Stimulated activated effector memory CD8-positive, alpha-beta T cell treated with anti-CD3 and anti-CD28 coated beads, Interleukin-12 subunit alpha, Interleukin-12 subunit beta, amount 100 ng/mL, for 72 hours (primary cell): Measurements from ENCODE around the gene BCLAF1.

Experiments
- ATAC-seq: fragments of 150-1000 bp; cut with Tn5 transposase; 2 replicates; pipeline ENCODE4 v1.10.0; 2021
- DNase-seq, 2 donors: peaks; one replicate each; pipeline ENCODE4 v3.0.0; 2021 to 2022; ENCODE audit warnings: low spot score in 2 of 2
- H3K27ac Mint-ChIP-seq: one replicate; pipeline ENCODE4 v1.8.0; 2022; ENCODE audit warnings: mild to moderate bottlenecking, mixed read lengths
- H3K36me3 Mint-ChIP-seq: one replicate; pipeline ENCODE4 v1.8.0; 2022; ENCODE audit warnings: mild to moderate bottlenecking, mixed read lengths
- H3K4me1 Mint-ChIP-seq: one replicate; pipeline ENCODE4 v1.8.0; 2022; ENCODE audit warnings: mixed read lengths
- H3K4me3 Mint-ChIP-seq: one replicate; pipeline ENCODE4 v1.8.0; 2022; ENCODE audit warnings: mild to moderate bottlenecking, mixed read lengths
- H3K9me3 Mint-ChIP-seq: one replicate; pipeline ENCODE4 v1.8.0; 2022; ENCODE audit warnings: mixed read lengths

Gene BCLAF1

DNA sequence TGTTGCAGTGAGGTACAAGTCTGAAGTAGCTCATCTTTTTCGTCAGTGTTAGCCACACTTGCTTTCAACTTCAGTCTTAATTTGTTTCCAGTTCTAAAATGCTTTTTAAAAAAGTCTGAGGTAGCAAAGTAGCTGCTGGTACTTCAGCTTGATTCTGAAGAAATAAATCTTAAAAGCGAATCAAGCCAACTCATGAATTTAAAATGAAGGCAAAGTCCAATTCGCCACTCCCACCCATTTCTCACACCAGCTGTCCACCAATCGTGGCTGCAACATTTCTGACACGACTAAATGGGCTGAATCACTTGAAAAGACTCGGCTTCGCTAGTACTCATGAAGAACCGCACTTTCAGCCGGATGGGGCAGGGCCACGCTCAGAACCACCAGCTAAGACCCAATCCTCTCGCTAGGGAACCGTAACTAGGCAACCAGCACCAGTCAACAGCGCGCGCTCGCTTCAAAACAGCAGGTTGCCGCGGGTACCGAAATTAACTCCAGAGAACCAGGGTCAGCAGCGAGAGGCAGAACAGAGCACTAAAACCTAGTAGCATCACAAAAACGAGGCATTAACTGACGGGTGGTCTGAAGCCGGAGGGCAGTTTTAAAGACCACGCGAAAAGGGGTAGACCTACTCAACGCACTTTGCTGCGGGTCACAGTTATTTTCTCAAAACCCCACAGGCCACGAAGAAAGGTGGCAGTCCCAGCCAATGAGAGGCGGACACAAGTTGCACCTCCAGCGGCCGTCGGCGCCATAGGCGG is 900 bp downstream of the BCLAF1 start:
- ATAC-seq, result peak; percentile 79

DNA sequence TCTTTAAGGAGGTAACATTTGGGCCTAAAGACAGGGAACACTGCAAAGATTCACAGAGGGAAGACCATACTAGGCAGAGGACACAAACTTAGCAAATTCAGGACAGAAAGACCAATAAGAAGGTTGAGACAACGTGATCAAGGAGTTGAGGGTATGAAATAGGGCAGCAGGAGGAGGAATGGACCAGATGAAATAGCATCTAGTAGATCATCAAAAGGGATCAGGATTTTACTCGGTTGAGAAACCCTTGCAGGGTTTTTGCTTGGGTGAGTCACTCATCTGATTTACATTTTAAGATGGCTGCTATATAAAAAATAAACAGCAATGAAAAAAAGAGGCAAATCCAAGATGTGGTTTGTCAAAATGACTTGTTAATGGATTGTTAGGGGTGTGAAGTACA is 4.7 kb downstream of the BCLAF1 start:
- H3K4me1 Mint-ChIP-seq, result peaks cover 72% of the 10 kb centered on the region
- no peaks in the 10 kb centered on the region for H3K9me3 Mint-ChIP-seq
- peak overlapping the region; percentile 99 for H3K4me3 Mint-ChIP-seq
- H3K27ac Mint-ChIP-seq, result peak overlapping the region; percentile 67
- H3K36me3 Mint-ChIP-seq, result peaks cover 91% of the 10 kb centered on the region
- DNase-seq, result no peak
- ATAC-seq, result no peak

More for the DNA sequence above, 900 bp downstream of the BCLAF1 start:
- H3K9me3 Mint-ChIP-seq, result no peaks in the 10 kb centered on the region
- H3K36me3 Mint-ChIP-seq, result peaks cover 65% of the 10 kb centered on the region
- H3K4me3 Mint-ChIP-seq, result peak overlapping the region; percentile 99
- peak overlapping the region; percentile 100 for H3K27ac Mint-ChIP-seq
- H3K4me1 Mint-ChIP-seq, result peaks cover 57% of the 10 kb centered on the region
- DNase-seq, result peak; percentile 63 to 90

DNA sequence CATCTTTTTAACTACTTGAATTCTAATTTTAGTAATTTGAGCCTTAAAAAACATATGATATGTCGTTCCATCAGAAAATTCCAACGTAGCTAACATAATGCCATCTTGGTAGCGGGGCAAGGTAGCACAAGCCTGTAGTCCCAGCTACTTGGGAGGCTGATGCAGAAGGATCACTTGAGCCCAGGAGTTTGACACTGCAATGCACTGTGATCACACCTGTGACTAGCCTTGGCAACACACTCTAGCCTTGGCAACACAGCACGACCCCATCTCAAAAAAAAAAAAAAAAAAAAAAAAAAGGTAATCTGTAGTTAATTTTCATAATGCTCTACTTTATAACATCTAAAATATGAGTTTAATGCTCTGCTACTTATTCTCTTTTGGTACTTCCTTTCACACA is 6.7 kb downstream of the BCLAF1 start:
- Mint-ChIP-seq H3K4me3 (peak overlapping the region; percentile 99), H3K36me3 (peaks cover 91% of the 10 kb centered on the region), H3K27ac (peak overlapping the region; percentile 69), H3K4me1 (peaks cover 62% of the 10 kb centered on the region), H3K9me3 (no peaks in the 10 kb centered on the region)
- DNase-seq (no peak), ATAC-seq (no peak)

DNA sequence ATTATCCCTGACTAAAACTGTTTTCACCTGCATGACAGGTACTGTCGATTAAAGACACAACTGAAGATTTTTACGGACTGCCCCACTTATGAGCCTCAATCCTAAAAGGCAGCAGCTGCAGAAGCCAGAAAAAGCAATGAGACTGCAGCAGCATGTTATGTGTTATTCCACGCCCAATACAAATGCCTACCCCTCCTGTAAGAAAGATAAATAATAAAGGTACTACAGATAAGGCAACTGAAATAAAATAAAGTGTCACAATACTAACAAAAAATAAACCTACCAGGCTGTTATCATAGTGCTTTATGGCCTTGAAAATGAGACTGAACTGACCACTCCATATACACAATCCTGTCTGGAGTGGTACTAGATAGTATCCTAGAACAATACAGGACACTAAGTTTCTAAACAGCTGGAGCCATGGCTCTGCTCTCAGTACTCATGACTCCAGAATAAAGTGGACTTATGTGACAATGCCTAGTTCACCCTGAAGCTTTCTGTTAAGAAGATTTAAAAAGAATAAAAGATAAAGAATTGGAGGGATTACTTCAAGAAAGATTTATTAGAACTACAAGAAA is 9.5 kb downstream of the BCLAF1 start:
- Mint-ChIP-seq H3K4me3 (no peak overlapping the region), H3K4me1 (peaks cover 50% of the 10 kb centered on the region), H3K27ac (no peak overlapping the region), H3K9me3 (no peaks in the 10 kb centered on the region), H3K36me3 (peaks cover 96% of the 10 kb centered on the region)
- DNase-seq (no peak), ATAC-seq (no peak)

DNA sequence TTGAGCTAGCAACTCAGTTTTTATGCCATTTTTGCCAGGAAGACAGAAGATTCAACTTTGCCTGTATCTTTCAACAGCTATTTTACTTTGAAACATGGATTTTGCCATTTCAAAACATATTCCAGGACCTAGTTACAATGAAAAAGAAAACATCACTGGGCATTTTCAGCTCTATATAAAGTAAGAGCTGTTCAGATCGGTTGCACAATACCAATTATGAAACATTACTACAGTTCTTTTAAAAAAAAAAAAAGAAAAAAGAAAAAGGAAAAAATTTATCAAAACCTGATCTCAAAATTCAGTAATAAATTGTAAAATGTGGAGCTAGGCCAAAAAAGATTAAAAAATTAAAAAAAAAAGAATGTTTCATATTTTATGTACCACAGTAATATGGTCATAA is 15.6 kb downstream of the BCLAF1 start:
- Mint-ChIP-seq H3K9me3 (no peaks in the 10 kb centered on the region), H3K36me3 (peaks cover 100% of the 10 kb centered on the region), H3K4me1 (peaks cover 20% of the 10 kb centered on the region), H3K27ac (no peak overlapping the region), H3K4me3 (no peak overlapping the region)
- no peak for ATAC-seq
- no peak for DNase-seq

DNA sequence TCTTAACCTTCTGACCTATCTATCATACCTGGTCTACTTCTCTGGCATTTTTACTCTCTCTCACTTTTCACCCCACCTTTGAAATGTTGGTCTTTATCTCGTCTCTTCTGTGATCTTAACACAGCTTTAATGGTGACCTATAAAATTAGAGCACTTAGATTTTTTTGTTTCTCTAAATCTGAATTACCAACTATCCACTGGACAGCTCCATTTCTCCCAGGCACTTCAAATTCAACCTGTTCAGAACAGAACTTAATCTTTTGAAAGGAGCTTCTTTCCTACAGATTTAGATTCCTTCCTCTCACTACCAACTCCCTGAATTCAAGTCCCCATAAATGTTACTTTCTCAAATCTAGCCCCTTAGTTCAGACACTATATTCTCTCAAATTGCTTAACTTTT is 24.5 kb downstream of the BCLAF1 start:
- H3K36me3 Mint-ChIP-seq, result peaks cover 100% of the 10 kb centered on the region

DNA sequence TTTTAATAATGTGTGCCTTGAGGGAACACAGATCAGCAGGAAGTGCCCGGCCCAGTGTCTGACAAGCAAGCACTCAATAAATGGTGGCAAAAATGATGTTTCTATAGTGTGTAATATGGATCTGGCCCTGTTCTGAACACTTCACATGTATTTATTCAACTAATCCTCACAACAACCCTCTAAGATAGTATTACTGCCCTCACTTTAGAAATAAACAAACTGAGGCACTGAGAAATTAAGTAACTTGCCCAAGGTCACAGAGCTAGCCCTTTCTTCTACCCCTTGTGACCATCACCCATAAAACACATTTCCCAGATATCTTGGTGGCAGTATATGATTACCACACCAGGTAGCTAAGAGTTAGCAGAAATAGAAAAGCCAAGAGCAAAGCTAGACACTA is 26.7 kb downstream of the BCLAF1 start:
- H3K4me3 Mint-ChIP-seq, result no peak overlapping the region
- H3K36me3 Mint-ChIP-seq, result peaks cover 100% of the 10 kb centered on the region
- no peaks in the 10 kb centered on the region for H3K9me3 Mint-ChIP-seq
- peaks cover 14% of the 10 kb centered on the region for H3K4me1 Mint-ChIP-seq
- DNase-seq (no peak), ATAC-seq (no peak)
- H3K27ac Mint-ChIP-seq, result no peak overlapping the region

More for the DNA sequence above, 24.5 kb downstream of the BCLAF1 start:
- ATAC-seq, result no peak
- Mint-ChIP-seq H3K4me1 (peaks cover 14% of the 10 kb centered on the region), H3K27ac (peak overlapping the region; percentile 35), H3K9me3 (no peaks in the 10 kb centered on the region), H3K4me3 (no peak overlapping the region)
- no peak for DNase-seq

DNA sequence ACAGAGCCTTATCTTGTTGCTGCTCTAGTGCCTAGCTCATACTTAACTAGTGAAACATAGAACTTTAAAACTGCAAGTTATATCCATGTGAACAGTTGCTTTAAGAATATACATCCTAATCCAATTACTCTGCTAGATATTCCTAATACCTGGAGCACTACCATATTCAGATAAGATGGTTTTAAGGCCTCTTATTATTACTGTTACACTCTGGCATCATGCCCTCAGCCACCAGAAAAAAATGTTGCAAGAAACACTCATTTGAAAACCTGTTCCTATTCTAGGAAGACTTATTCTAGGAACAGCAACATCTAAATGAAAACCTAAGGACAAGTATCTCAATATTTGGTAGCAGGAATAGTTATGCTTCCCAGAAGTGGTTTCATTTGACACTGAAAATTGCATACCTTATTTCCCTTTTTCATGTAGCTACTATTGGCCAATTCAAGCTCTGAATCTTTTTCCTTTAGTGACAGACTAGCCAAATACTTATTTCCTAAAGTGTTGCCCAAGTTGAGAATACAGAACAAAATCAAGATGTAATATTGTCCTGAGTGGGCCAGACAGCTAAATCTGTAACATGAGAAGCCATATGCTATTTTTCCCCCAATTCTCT is 34.7 kb downstream of the BCLAF1 start:
- peak overlapping the region; percentile 11 for H3K27ac Mint-ChIP-seq
- DNase-seq, result no peak
- H3K4me1 Mint-ChIP-seq, result peaks cover 31% of the 10 kb centered on the region
- H3K36me3 Mint-ChIP-seq, result peaks cover 88% of the 10 kb centered on the region
- no peaks in the 10 kb centered on the region for H3K9me3 Mint-ChIP-seq
- no peak for ATAC-seq
- no peak overlapping the region for H3K4me3 Mint-ChIP-seq

DNA sequence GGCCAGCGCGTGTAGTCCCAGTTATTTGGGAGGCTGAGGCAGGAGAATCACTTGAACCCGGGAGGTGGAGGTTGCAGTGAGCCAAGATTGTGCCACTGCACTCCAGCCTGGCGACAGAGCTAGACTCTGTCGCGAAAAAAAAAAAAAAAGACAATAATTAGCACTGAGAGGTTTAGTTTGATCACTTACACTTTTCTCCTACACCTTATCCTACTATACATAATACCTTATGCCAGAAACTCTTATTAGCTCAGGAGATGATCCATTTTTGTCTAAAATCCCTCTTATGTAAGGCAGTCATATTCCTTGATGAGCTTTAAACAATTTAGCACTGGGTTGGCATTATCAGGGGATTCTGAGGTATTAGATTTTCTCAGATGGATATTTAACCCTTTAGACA is 35.9 kb downstream of the BCLAF1 start:
- Mint-ChIP-seq H3K36me3 (peaks cover 84% of the 10 kb centered on the region), H3K27ac (no peak overlapping the region), H3K9me3 (no peaks in the 10 kb centered on the region), H3K4me1 (peaks cover 43% of the 10 kb centered on the region), H3K4me3 (no peak overlapping the region)
- ATAC-seq (no peak), DNase-seq (no peak)

DNA sequence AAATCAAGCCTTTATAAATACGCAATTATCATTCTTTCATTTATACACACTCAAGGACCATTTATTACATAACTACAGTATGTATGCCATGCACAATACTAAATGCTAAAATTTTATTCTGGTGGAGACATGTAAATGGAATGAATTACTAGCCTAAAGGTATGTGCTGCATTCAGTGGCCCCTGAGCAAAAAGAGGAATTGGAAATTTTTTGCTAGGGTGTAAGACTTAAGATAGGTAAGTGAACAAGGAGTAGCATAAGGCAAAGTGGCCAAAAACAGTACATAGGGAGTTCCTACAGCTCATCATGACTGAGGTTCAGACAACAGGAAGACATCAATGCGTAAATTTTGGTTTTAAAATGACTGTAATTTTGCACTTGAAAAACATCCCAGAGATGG is 37.2 kb downstream of the BCLAF1 start:
- Mint-ChIP-seq H3K4me1 (peaks cover 49% of the 10 kb centered on the region), H3K9me3 (no peaks in the 10 kb centered on the region), H3K4me3 (no peak overlapping the region), H3K36me3 (peaks cover 79% of the 10 kb centered on the region), H3K27ac (no peak overlapping the region)
- no peak for DNase-seq
- ATAC-seq, result no peak

DNA sequence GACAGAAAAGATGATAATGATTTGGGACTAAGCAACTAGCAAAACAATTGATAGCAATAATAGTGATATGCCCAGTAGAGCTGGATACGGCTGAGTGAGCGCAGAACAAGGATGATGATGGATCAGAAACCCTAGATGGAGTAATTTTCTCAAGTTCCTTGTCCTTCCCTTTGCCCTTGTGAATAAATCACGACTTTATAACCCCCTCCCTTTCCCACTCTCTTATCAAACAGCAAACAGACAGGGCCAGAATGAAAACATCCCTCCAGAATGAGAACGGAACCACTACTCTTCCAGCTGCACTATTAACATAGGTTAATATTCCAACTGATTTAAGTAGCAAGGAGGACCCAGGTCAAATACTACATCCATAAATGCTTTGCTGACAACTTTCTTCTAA is 38.3 kb downstream of the BCLAF1 start:
- peaks cover 52% of the 10 kb centered on the region for H3K4me1 Mint-ChIP-seq
- H3K36me3 Mint-ChIP-seq, result peaks cover 79% of the 10 kb centered on the region
- no peak overlapping the region for H3K27ac Mint-ChIP-seq
- no peaks in the 10 kb centered on the region for H3K9me3 Mint-ChIP-seq
- peak overlapping the region; percentile 97 for H3K4me3 Mint-ChIP-seq
- no peak for DNase-seq
- no peak for ATAC-seq

DNA sequence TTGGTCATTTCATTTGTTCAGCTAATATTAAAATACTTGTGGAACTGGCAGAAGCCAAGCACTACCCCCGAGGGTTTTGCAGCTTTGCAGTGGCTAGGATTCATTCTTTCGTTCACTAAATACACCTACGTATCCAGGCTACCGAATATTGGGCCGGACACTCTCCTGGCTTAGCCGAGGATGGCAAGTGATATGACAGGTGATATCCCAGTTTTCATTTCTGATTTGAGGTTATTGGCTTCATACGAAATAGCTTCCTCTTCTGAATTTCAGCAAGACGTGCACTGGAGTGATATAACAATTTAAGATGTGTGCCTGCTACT is 39.0 kb downstream of the BCLAF1 start:
- Mint-ChIP-seq H3K9me3 (no peaks in the 10 kb centered on the region), H3K27ac (peak overlapping the region; percentile 97), H3K4me3 (peak overlapping the region; percentile 97), H3K4me1 (peaks cover 52% of the 10 kb centered on the region), H3K36me3 (peaks cover 71% of the 10 kb centered on the region)
- ATAC-seq (peak; percentile 3), DNase-seq (no peak)

DNA sequence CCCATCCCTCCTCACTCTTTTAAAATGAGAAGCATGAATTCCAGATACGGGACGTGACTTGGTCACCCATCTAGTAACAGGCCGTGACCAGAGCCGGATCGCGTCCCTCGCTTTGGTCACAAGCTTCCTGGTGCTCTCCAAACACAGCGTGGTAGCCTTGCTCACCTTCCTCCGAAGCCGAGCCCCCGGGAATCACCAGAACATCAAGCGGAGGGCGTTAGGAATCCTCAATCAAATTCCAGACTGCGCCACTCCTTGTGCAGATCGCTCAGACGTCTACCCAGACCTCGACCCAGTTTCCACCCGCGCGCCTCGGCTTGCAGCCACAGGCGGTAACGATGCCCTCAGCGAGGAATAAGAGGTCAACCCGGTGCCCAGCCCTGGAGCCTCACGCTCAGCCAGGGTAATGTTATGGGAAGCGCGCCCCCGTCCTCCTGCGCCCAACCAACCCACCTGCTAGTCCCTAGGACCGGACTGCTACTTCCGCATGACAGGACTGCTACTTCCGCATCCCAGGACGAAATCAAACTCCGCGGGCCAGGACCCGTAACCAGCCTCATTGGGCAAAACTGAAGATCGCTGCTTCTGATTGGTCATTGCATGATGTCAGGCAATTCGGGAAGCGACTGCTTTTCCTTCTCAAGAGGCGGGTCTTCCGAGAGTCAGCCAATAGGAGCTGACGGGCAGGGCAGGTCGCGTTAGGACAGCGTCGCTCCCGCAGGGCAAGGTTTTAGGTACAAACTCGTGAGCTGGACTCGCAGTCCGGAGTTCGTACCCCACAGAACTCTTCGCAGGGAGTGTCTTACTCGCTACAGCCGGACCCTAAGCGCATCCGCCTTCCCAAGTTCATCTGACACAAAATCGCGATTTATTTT is 39.6 kb downstream of the BCLAF1 start, which contains the start of gene MTFR2:
Gene MTFR2, minus strand, starts transcription at position 501 of the 875 bp plus-strand sequence. CDS start 1,212 bp downstream, outside the sequence.
- ATAC-seq (peak; percentile 97), DNase-seq (peak; percentile 72 to 94)
- Mint-ChIP-seq H3K9me3 (no peaks in the 10 kb centered on the region), H3K4me1 (peaks cover 52% of the 10 kb centered on the region), H3K27ac (peak within 1 kb of the TSS; percentile 97), H3K36me3 (peaks cover 70% of the 10 kb centered on the region), H3K4me3 (peak within 1 kb of the TSS; percentile 97)

DNA sequence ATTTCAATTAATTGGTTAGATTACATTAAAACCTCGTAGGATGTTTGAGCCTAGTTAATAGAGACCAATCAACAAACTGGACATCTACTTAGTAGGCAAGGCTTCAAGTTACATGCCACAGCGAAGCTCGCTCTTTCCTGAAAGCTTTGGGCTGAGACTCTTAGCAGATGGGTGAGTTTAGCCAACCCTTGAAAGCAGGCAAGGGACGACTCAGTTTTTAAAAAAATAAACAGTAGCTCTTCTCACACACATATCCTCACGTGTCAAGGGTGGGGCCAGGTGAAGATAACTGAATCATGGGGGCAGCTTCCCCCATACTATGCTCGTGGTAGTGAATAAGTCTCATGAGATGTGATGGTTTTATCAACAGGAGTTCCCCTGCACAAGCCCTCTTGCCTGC is 40.3 kb downstream of the BCLAF1 start:
- ATAC-seq, result no peak
- DNase-seq, result no peak
- Mint-ChIP-seq H3K27ac (peak overlapping the region; percentile 97), H3K36me3 (peaks cover 70% of the 10 kb centered on the region), H3K9me3 (no peaks in the 10 kb centered on the region), H3K4me3 (peak overlapping the region; percentile 97), H3K4me1 (peaks cover 52% of the 10 kb centered on the region)

DNA sequence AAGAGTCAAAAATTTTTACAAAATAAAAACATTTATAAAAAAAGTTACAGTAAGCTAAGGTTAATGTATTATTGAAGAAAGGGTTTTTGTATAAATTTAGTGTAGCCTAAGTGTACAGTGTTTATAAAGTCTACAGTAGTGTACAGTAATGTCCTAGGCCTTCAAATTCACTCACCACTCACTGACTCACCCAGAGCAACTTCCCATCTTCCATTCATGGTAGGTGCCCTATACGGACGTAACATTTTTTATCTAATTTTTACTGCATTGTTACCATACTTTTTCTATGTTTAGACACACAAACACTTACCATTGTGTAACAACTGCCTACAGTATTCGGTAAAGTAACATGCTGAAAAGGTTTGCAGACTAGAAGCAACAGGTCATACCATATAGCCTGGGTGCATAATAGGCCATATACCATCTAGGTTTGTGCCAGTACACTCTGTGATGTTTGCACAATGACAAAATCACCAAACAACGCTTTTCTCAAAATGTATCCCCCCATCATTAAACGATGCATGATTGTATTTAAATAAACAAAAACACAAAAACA is 45.5 kb downstream of the BCLAF1 start:
- H3K9me3 Mint-ChIP-seq, result no peaks in the 10 kb centered on the region
- peaks cover 13% of the 10 kb centered on the region for H3K4me1 Mint-ChIP-seq
- DNase-seq (no peak), ATAC-seq (no peak)
- H3K4me3 Mint-ChIP-seq, result no peak overlapping the region
- peaks cover 80% of the 10 kb centered on the region for H3K36me3 Mint-ChIP-seq
- no peak overlapping the region for H3K27ac Mint-ChIP-seq
